Thymus (tissue), 11 donors: ENCODE measurements around the gene ZBTB16. TPM values are rescaled to one million over a fixed set of nuclear protein-coding genes. Genes with fewer than 3 reads are reported as not detected.

Experiments
- DNase-seq, 9 donors: peaks; one replicate each; pipeline ENCODE4 v3.0.0-alpha.2; 2013; ENCODE audit warnings: low spot score in 9 of 9, low read depth in 6 of 9, missing footprints in 1 of 9
- H3K27ac ChIP-seq, 2 donors: one replicate each; pipeline ENCODE4 v1.5.1; 2013; ENCODE audit warnings: control low read depth in 1 of 2, low read depth in 1 of 2, low read length in 1 of 2, mild to moderate bottlenecking in 1 of 2, moderate library complexity in 1 of 2
- H3K27me3 ChIP-seq, 2 donors: one replicate each; pipeline ENCODE4 v1.5.1; 2013; ENCODE audit warnings: low read length in 1 of 2; ENCODE audit not compliant: control insufficient read depth in 2 of 2, insufficient read depth in 1 of 2
- H3K36me3 ChIP-seq, 2 donors: one replicate each; pipeline ENCODE4 v1.5.1; 2013; ENCODE audit warnings: low read length in 1 of 2, mild to moderate bottlenecking in 1 of 2, moderate library complexity in 1 of 2; ENCODE audit not compliant: control insufficient read depth in 2 of 2, insufficient read depth in 2 of 2
- H3K4me1 ChIP-seq, 2 donors: one replicate each; pipeline ENCODE4 v1.5.1; 2013; ENCODE audit warnings: low read length in 2 of 2; ENCODE audit not compliant: control insufficient read depth in 2 of 2, insufficient read depth in 2 of 2
- H3K4me3 ChIP-seq, 2 donors: one replicate each; pipeline ENCODE4 v1.5.1; 2013; ENCODE audit warnings: low read length in 2 of 2, control low read depth in 1 of 2, mild to moderate bottlenecking in 1 of 2
- H3K9me3 ChIP-seq, 2 donors: one replicate each; pipeline ENCODE4 v1.5.1; 2013; ENCODE audit warnings: low read length in 1 of 2, mild to moderate bottlenecking in 1 of 2; ENCODE audit not compliant: control insufficient read depth in 2 of 2, insufficient read depth in 1 of 2
- WGBS: extraction: QIAGEN DNeasy Blood & Tissue Kit; methylation state at CpG from one replicate; pipeline ENCODE4 v1.1.7; 2013; 5-methylcytosine and 5-hydroxymethylcytosine counted together
- polyA plus RNA-seq: library from polyadenylated mRNA; stranded (reverse); fragments of 200-250 nt; gene quantifications from one replicate; pipeline ENCODE4 v1.2.3, GENCODE V29; 2013
- total RNA-seq: library from RNA; stranded (reverse); fragments of 120-200 nt; gene quantifications from one replicate; pipeline ENCODE4 v1.2.4, GENCODE V29; 2013
- donor health status: healthy.

The ZBTB16 gene
- total and polyA plus RNA-seq, 2 donors: 5.7 to 21.5 TPM

DNA sequence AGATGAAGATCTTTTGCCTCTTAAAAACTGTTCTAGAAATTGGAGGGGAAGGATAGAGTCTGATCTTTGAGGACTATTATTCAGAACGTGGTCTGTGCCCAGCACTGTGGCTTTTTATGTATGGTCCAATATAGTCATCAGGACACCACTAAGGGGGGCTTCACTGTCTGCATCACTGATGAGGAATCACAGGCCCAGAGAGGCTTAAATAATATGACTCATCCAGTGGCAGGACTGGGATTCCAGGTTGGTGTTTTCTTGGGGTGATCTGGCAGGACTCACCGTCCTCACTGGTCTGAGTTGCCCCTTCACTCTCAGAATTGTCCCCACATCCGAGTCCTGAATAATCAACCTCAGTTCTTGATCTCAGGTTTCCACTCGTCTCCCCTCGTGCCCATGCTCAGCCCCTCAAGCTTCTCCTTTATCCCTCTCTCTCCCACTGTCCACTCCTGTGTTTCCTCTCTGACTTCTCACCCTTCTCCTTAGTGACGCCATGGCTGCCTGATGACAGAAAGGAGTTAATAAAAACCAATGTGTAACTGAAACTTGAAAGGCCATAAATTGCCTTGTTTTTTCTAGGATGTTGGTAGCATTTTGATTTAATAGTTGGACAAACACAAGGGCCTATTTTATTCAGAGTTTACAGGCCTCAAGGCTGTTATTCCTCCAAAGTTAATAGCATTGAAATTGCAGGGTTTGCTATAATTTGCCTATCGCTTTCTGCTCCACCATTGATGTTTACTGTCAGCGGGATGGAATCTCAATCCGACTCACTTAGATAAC is 141.0 kb downstream of the ZBTB16 start:
- WGBS: 96% methylated on average over 9 of the region's 9 CpGs
- H3K4me3 ChIP-seq: no peak overlapping the region
- no peaks in the 10 kb centered on the region for H3K4me1 ChIP-seq
- no peak overlapping the region for H3K27ac ChIP-seq
- H3K27me3 ChIP-seq: no peaks in the 10 kb centered on the region
- no peaks in the 10 kb centered on the region for H3K9me3 ChIP-seq
- DNase-seq: no peak
- H3K36me3 ChIP-seq: no peaks in the 10 kb centered on the region

DNA sequence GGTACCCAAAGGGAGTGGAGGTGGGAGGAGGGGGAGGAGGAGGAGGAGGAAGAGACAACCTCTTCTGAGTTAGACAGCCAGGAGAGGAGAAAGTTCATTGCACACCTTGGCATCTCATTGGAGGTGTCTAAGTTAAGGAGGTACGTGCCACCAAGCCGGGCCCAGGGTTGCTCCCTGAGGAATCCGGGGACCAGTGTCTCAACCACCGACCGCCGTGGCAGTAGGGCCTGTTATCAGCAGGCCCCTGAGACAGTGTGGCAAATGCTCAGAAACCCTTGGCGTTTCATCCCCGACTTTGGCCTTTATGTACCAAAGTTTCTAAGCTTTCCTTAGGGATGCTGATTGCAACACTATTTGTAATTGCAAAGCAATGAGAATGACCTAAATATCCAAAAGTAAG is 141.7 kb downstream of the ZBTB16 start:
- DNase-seq: no peak
- Histone ChIP-seq H3K9me3 (no peaks in the 10 kb centered on the region), H3K4me1 (no peaks in the 10 kb centered on the region), H3K36me3 (no peaks in the 10 kb centered on the region), H3K27ac (no peak overlapping the region), H3K27me3 (no peaks in the 10 kb centered on the region), H3K4me3 (no peak overlapping the region)
- 97% methylated on average over 8 of the region's 8 CpGs for WGBS

DNA sequence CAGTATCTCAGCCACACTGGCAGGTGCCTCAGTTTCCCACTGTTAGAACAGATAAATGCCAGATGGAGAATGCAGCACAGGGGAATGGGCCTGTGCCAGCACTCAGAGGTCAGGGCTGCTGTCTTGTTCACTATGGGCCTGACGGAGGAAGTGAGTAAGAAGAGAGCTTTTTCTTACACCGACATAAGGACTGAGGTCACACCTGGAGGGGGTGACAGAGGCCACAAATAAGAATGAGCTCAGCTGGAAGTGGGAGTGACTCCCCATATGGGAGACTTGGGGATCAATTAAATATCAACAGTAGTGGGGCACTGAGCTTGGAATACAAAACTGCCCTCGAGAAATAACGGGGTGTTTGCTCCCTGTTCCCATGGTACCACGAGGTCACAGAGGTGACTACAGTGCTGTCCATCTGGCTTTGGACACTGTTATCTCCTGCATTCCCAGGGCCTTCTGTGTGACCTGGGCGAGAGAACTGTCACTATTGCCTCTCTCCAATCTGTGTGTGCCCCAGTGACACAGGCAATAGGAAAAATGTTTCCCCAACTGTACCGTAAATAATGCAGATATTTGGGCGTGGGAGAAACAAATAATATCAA is 142.6 kb downstream of the ZBTB16 start:
- Histone ChIP-seq H3K4me1 (no peaks in the 10 kb centered on the region), H3K9me3 (no peaks in the 10 kb centered on the region), H3K36me3 (no peaks in the 10 kb centered on the region), H3K27ac (no peak overlapping the region), H3K27me3 (no peaks in the 10 kb centered on the region), H3K4me3 (no peak overlapping the region)
- no peak for DNase-seq
- WGBS: 88% methylated on average over 8 of the region's 8 CpGs

DNA sequence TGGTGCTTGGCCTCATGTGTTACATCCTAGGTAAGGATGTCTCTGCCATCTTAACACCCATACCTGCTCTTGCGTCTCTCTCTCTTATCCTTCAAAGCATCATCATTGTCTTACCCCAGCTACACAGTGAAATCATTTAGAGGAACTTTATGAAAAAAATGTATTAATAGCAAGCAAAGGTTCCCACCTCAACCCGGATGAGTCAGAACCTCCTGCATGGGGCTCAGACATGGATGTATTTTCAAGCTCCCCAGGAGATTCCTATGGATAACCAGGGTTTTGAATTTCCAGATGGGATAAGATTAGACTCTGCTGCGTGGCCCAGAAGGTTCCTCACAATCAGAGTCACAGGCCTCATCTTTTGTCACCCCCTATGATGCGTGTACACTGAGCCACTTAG is 147.6 kb downstream of the ZBTB16 start:
- WGBS: 74% methylated on average over 4 of the region's 4 CpGs
- H3K27me3 ChIP-seq: no peaks in the 10 kb centered on the region
- no peak for DNase-seq
- no peaks in the 10 kb centered on the region for H3K9me3 ChIP-seq
- H3K4me1 ChIP-seq: peaks cover 7 to 11% of the 10 kb centered on the region in 2 donors
- H3K27ac ChIP-seq: no peak overlapping the region
- H3K4me3 ChIP-seq: no peak overlapping the region
- H3K36me3 ChIP-seq: no peaks in the 10 kb centered on the region

DNA sequence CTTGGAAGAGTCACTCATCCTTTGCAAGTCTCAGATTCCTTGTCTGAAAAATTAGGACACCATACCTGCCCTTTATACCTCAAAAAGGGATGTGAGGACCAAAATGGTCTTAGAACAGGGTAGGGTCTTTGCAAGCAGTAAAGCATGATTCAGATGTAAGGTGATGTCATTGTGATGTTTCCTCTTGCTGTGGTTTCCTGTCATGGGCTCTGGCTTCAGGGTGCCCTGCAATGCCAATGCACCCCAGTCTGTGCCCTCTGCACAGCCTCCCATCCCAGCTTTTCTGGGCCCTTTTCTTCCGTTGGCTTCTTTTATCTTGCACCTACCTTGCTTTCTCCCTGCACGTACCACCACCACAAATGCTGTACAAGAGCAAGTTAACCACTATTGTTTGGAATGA is 148.9 kb downstream of the ZBTB16 start:
- peaks cover 7 to 11% of the 10 kb centered on the region in 2 donors for H3K4me1 ChIP-seq
- H3K36me3 ChIP-seq: no peaks in the 10 kb centered on the region
- WGBS: 25% methylated on average over 2 of the region's 2 CpGs
- no peaks in the 10 kb centered on the region for H3K27me3 ChIP-seq
- no peaks in the 10 kb centered on the region for H3K9me3 ChIP-seq
- H3K4me3 ChIP-seq: no peak overlapping the region
- no peak overlapping the region for H3K27ac ChIP-seq
- peak in 5 of 9 donors; percentile 8 to 60 (median 27) for DNase-seq

DNA sequence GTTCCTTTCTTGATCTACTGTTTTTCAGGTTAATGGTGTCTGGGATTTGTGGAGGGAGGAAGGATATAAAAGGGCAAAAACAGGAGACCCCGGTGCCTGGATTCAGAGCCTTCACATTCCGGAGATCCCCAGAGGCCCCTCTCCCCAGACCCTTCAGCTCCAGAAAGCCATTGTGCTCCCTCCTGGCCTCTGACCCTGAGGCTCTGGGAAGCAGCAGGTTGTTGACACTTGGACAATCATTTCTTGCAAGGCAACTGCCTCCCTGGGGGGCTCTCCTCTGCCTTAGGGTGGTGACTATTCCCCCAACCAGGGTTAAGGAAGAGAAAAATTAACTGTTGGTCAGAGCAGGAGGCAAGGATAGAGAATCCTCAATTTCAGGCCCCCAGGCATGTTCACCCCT is 149.8 kb downstream of the ZBTB16 start:
- DNase-seq: no peak
- 95% methylated on average over 2 of the region's 2 CpGs for WGBS
- Histone ChIP-seq H3K36me3 (no peaks in the 10 kb centered on the region), H3K9me3 (no peaks in the 10 kb centered on the region), H3K4me1 (peaks cover 7 to 11% of the 10 kb centered on the region in 2 donors), H3K27ac (no peak overlapping the region), H3K4me3 (no peak overlapping the region), H3K27me3 (no peaks in the 10 kb centered on the region)

DNA sequence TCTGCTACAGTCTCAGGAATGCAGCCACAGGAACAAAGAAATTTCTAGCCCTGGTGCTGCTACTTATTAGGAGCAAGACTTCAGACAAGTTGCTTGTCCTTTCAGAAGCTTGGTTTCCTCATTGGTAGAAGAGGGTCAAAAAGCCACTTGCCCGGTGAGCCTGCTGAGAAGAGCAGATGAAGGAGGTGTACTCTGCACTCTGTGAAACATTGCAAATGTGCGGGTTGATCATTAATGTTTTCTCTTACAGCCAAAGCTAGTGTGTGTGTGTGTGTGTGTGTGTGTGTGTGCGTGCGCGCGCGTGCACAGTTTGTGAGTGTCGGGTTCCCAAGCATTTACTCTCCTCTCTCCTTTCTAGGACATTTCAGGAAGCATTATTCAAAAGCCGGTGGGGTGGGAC is 150.4 kb downstream of the ZBTB16 start:
- no peak for DNase-seq
- Histone ChIP-seq H3K9me3 (no peaks in the 10 kb centered on the region), H3K27ac (no peak overlapping the region), H3K4me3 (no peak overlapping the region), H3K27me3 (no peaks in the 10 kb centered on the region), H3K36me3 (no peaks in the 10 kb centered on the region), H3K4me1 (peaks cover 7 to 11% of the 10 kb centered on the region in 2 donors)
- WGBS: 92% methylated on average over 9 of the region's 9 CpGs

DNA sequence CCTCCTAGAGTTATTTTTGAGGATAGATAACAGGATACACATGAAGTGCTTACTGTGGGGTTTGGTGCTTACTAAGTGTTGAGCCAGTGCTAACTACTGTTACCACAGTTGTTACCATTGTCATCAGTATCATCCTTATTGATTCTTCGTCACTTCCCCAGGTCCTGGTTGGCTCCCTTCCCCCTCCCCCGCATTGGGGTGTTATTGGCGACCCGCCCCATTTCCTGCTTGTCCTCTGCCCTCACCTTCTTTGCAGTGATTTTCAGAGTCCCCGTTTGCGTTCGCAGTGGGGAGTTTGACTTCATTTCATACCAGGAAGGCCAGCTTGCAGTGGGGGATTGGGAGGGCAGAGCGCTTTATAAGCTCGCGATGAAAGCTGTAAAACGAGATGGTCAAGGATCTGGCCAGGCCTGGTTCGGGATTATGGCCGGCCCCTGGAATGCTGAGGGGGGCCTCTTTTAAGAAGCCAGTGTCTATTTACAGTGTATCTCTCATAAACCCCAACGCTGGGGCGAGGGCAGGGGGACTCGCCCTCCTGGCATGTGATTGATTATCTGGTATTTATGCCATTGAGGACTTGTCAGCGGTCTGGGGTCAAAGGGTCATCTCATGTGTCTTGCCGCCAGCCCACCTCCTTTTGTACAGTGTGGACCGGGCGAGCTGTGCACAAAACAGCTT is 152.1 kb downstream of the ZBTB16 start:
- no peak overlapping the region for H3K4me3 ChIP-seq
- H3K27ac ChIP-seq: no peak overlapping the region
- DNase-seq: no peak
- 96% methylated on average over 20 of the region's 20 CpGs for WGBS
- H3K27me3 ChIP-seq: no peaks in the 10 kb centered on the region
- no peaks in the 10 kb centered on the region for H3K36me3 ChIP-seq
- H3K9me3 ChIP-seq: no peaks in the 10 kb centered on the region
- peaks cover 11 to 17% of the 10 kb centered on the region in 2 donors for H3K4me1 ChIP-seq

DNA sequence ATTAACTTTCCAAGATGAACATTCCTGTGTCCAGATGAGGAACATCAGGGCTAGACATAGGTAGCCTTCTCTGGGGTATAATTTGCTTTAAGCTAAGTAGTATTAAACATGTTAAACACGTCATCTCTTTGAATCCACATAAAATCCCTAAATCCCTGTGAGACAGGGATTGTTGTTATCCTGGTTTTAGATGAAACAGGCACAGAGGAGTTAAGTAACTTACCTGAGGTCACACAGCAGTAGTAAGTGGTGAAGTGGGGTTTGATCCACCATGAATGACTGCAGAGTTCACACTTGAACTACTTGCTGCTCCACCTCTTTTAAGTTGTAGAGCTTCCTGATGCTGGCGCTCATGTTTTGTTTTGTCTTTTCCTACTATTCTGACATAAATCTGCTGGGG is 154.1 kb downstream of the ZBTB16 start:
- no peak overlapping the region for H3K4me3 ChIP-seq
- H3K27me3 ChIP-seq: no peaks in the 10 kb centered on the region
- no peaks in the 10 kb centered on the region for H3K9me3 ChIP-seq
- no peaks in the 10 kb centered on the region for H3K36me3 ChIP-seq
- no peak overlapping the region for H3K27ac ChIP-seq
- 96% methylated on average over 2 of the region's 2 CpGs for WGBS
- peaks cover 6 to 9% of the 10 kb centered on the region in 2 donors for H3K4me1 ChIP-seq
- no peak for DNase-seq
